KMS-11 (cell line): ENCODE results near the gene ASCL3.

Experiments
- H2AFZ ChIP-seq: fragments of 200-600 bp; sonication (generic); 2 replicates; pipeline ENCODE4 v1.6.1; 2016; ENCODE audit warnings: antibody characterized with exemption, mixed run types, low read depth
- H3K27ac ChIP-seq: fragments of 200-600 bp; sonication (generic); 2 replicates; pipeline ENCODE4 v1.6.1; 2016; ENCODE audit warnings: mild to moderate bottlenecking, mixed run types
- H3K27me3 ChIP-seq: fragments of 200-600 bp; sonication (generic); 2 replicates; pipeline ENCODE4 v1.6.1; 2017; ENCODE audit warnings: mild to moderate bottlenecking, low read depth, mixed run types, moderate library complexity; ENCODE audit not compliant: insufficient read depth
- H3K36me3 ChIP-seq: fragments of 200-600 bp; sonication (generic); 2 replicates; pipeline ENCODE4 v1.6.1; 2017; ENCODE audit warnings: mild to moderate bottlenecking, mixed run types; ENCODE audit not compliant: insufficient read depth
- H3K4me1 ChIP-seq: fragments of 200-600 bp; sonication (generic); 2 replicates; pipeline ENCODE4 v1.6.1; 2016; ENCODE audit warnings: mild to moderate bottlenecking, low read depth, mixed run types; ENCODE audit not compliant: poor library complexity, severe bottlenecking
- H3K4me2 ChIP-seq: fragments of 200-600 bp; sonication (generic); 2 replicates; pipeline ENCODE4 v1.7.0; 2016; ENCODE audit warnings: mild to moderate bottlenecking, mixed run types
- H3K4me3 ChIP-seq: fragments of 200-600 bp; sonication (generic); IDR thresholded peaks from 2 replicates; pipeline ENCODE4 v1.6.1; 2017; ENCODE audit warnings: low read depth, low read length, mixed read lengths; ENCODE audit not compliant: insufficient read depth
- H3K79me2 ChIP-seq: fragments of 200-600 bp; sonication (generic); 2 replicates; pipeline ENCODE4 v1.6.1; 2016; ENCODE audit warnings: low read depth, mixed run types; ENCODE audit not compliant: insufficient read depth
- H3K9ac ChIP-seq: fragments of 200-600 bp; sonication (generic); 2 replicates; pipeline ENCODE4 v1.6.1; 2016; ENCODE audit warnings: mild to moderate bottlenecking, mixed run types
- H4K20me1 ChIP-seq: fragments of 200-600 bp; sonication (generic); 2 replicates; pipeline ENCODE4 v1.6.1; 2016; ENCODE audit warnings: mild to moderate bottlenecking, mixed run types; ENCODE audit not compliant: insufficient read depth
- TF ChIP-seq, protein P1 (sequence below): fragments of 200-600 bp; sonication (generic); conservative IDR thresholded peaks from 2 replicates; pipeline ENCODE4 v1.6.1; 2017; ENCODE audit warnings: low read depth, mild to moderate bottlenecking, antibody characterized with exemption, low read length, moderate library complexity, mixed read lengths

ASCL3 gene

DNA sequence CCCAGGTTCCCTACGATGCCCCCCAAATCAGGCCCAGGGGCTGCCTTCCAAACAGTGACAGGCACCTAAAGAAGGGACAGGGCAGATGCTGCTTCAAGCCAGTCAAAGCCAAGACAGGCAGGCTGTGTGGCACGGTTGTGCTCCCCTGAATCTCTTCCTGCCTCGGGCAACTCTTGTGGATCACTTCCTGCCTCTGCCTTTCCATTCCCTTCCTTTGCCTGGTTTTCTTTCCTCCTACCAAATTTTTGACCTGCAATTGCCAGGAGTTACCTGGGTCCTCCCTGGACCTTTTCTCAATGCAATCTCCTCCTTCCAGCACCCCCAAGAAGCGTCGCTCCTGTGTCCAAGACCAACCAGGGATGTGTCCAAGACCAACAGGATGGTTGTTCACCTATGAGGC, 15.6 kb downstream of the ASCL3 start:
- Histone ChIP-seq H3K27ac (no peak overlapping the region), H2AFZ (no peak overlapping the region), H3K4me3 (no peak overlapping the region), H3K4me2 (no peak overlapping the region), H3K9ac (no peak overlapping the region), H3K79me2 (no peaks in the 10 kb centered on the region), H4K20me1 (no peaks in the 10 kb centered on the region), H3K4me1 (no peaks in the 10 kb centered on the region), H3K36me3 (no peaks in the 10 kb centered on the region), H3K27me3 (no peaks in the 10 kb centered on the region)
- TF ChIP-seq, protein P1, sequence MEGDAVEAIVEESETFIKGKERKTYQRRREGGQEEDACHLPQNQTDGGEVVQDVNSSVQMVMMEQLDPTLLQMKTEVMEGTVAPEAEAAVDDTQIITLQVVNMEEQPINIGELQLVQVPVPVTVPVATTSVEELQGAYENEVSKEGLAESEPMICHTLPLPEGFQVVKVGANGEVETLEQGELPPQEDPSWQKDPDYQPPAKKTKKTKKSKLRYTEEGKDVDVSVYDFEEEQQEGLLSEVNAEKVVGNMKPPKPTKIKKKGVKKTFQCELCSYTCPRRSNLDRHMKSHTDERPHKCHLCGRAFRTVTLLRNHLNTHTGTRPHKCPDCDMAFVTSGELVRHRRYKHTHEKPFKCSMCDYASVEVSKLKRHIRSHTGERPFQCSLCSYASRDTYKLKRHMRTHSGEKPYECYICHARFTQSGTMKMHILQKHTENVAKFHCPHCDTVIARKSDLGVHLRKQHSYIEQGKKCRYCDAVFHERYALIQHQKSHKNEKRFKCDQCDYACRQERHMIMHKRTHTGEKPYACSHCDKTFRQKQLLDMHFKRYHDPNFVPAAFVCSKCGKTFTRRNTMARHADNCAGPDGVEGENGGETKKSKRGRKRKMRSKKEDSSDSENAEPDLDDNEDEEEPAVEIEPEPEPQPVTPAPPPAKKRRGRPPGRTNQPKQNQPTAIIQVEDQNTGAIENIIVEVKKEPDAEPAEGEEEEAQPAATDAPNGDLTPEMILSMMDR = no peak

DNA sequence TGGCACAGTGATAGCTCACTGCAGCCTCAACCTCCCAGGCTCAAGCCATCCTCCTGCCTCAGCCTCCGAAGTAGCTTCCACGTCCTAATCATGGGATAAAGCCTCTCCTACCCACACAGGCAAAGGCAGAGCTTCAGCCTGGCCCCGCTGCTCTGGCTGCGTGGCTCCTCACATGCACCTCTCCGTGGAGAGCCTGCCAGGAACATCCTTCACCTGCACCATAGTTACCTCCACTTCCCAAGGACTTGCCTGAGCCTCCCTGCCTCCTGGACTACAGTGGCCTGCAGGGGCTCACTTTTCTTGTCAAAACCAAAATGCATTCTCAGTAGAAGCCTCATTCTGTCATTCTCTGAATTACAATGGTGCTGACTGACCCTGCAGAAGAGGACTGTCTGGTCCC, 16.6 kb downstream of the ASCL3 start:
- Histone ChIP-seq H3K27ac (no peak overlapping the region), H3K4me3 (no peak overlapping the region), H3K27me3 (no peaks in the 10 kb centered on the region), H4K20me1 (no peaks in the 10 kb centered on the region), H3K36me3 (no peaks in the 10 kb centered on the region), H3K9ac (no peak overlapping the region), H3K79me2 (no peaks in the 10 kb centered on the region), H2AFZ (no peak overlapping the region), H3K4me2 (no peak overlapping the region), H3K4me1 (no peaks in the 10 kb centered on the region)
- TF ChIP-seq, protein P1 = no peak

DNA sequence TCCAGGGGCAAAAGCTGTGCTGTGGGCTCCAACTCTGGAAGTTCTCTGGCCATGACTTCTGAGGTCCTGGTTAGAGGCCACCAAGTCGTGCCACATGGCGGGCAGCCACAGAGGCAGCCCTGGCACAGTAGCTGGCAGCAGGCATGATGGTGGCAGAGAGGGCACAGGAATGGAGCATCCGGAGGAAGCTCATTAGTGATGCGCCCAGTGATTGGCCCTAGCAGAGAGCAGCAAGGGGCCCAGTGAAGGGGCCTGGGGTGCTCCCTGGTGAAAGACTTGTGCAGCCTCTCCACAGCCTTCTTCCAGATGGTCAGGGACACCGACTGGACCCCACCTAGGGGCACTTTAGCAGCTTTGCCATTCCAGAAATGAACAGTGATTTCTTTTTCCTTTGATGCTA, 17.1 kb downstream of the ASCL3 start:
- TF ChIP-seq, protein P1 = no peak
- H3K79me2 ChIP-seq = no peaks in the 10 kb centered on the region

DNA sequence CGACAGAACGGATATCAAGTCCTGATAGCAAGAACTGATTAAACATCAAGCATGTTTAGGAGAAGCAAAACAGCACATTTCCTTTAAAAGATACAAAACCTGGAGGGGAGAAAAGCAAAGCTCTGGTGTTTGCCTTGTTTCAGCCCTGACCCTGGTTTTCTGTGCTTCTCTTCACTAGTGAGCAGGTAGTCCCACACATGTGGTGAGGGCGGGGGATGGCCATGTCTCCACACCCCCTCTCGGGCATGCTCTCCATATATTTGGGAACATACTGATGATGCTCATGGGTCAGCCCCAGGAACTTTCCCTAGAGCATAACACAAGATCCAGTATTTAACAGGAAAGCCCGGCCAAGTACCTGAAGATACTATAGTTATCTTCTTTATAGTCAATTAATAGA, 20.1 kb downstream of the ASCL3 start:
- H3K4me2 ChIP-seq = no peak overlapping the region
- H3K4me3 ChIP-seq = no peak overlapping the region
- no peak overlapping the region for H3K27ac ChIP-seq
- no peaks in the 10 kb centered on the region for H4K20me1 ChIP-seq
- no peak overlapping the region for H2AFZ ChIP-seq
- H3K36me3 ChIP-seq = no peaks in the 10 kb centered on the region
- H3K9ac ChIP-seq = no peak overlapping the region
- peaks cover 5% of the 10 kb centered on the region for H3K4me1 ChIP-seq
- TF ChIP-seq, protein P1 = no peak
- no peaks in the 10 kb centered on the region for H3K27me3 ChIP-seq
- H3K79me2 ChIP-seq = no peaks in the 10 kb centered on the region

More for the DNA sequence above, 17.1 kb downstream of the ASCL3 start:
- Histone ChIP-seq H3K4me3 (no peak overlapping the region), H3K4me1 (no peaks in the 10 kb centered on the region), H3K27ac (no peak overlapping the region), H2AFZ (no peak overlapping the region), H4K20me1 (no peaks in the 10 kb centered on the region), H3K9ac (no peak overlapping the region), H3K27me3 (no peaks in the 10 kb centered on the region), H3K36me3 (no peaks in the 10 kb centered on the region), H3K4me2 (no peak overlapping the region)
